Hematopoietic multipotent progenitor cell treated with erythropoietin and hydrocortisone succinate and interleukin-3 and kit ligand, for 15 days (in vitro differentiated cells): ENCODE measurements around the gene SLC12A8.

ENCODE experiments used
- DNase-seq: peaks from one replicate; pipeline ENCODE4 v3.0.0-alpha.2; 2015; ENCODE audit warnings: low spot score

Gene SLC12A8

GRCh38 chr3:125212509-125213363, at the start of gene SLC12A8:
Gene SLC12A8, minus strand, starts transcription at chr3:125212748. Its CDS starts 1,399 bp downstream, at chr3:125211349.
- no peak for DNase-seq

- DNase-seq = no peak
Measured at GRCh38 chr3:125262161-125262560, 49.6 kb upstream of the SLC12A8 start.

GRCh38 chr3:125261031-125261430, 48.5 kb upstream of the SLC12A8 start:
- no peak for DNase-seq

- no peak for DNase-seq
Measured at GRCh38 chr3:125260158-125260557, 47.6 kb upstream of the SLC12A8 start.

- DNase-seq = no peak
Measured at GRCh38 chr3:125257536-125257935, 45.0 kb upstream of the SLC12A8 start.

GRCh38 chr3:125256675-125257074, 44.1 kb upstream of the SLC12A8 start:
- no peak for DNase-seq

GRCh38 chr3:125250973-125251372, 38.4 kb upstream of the SLC12A8 start:
- no peak for DNase-seq

- no peak for DNase-seq
Measured at GRCh38 chr3:125246237-125246636, 33.7 kb upstream of the SLC12A8 start.

- DNase-seq = no peak
Measured at GRCh38 chr3:125245521-125245920, 33.0 kb upstream of the SLC12A8 start.

- no peak for DNase-seq
Measured at GRCh38 chr3:125240496-125240895, 27.9 kb upstream of the SLC12A8 start.

GRCh38 chr3:125239266-125239665, 26.7 kb upstream of the SLC12A8 start:
- no peak for DNase-seq

- no peak for DNase-seq
Measured at GRCh38 chr3:125238759-125239158, 26.2 kb upstream of the SLC12A8 start.

GRCh38 chr3:125236331-125236903, 23.9 kb upstream of the SLC12A8 start:
- DNase-seq = no peak

- DNase-seq = no peak
Measured at GRCh38 chr3:125234831-125235230, 22.3 kb upstream of the SLC12A8 start.

- DNase-seq = no peak
Measured at GRCh38 chr3:125232401-125232800, 19.9 kb upstream of the SLC12A8 start.

- DNase-seq = no peak
Measured at GRCh38 chr3:125231895-125232294, 19.3 kb upstream of the SLC12A8 start.

GRCh38 chr3:125229707-125230106, 17.2 kb upstream of the SLC12A8 start:
- DNase-seq = no peak

GRCh38 chr3:125229168-125229567, 16.6 kb upstream of the SLC12A8 start:
- DNase-seq = no peak

- DNase-seq = no peak
Measured at GRCh38 chr3:125221831-125222230, 9.3 kb upstream of the SLC12A8 start.

- no peak for DNase-seq
Measured at GRCh38 chr3:125220727-125221429, 8.3 kb upstream of the SLC12A8 start.

GRCh38 chr3:125220183-125220582, 7.6 kb upstream of the SLC12A8 start:
- DNase-seq = no peak

GRCh38 chr3:125219261-125219701, 6.7 kb upstream of the SLC12A8 start:
- DNase-seq = no peak

- DNase-seq = no peak
Measured at GRCh38 chr3:125214738-125215137, 2.2 kb upstream of the SLC12A8 start.
